Central memory CD4-positive, alpha-beta T cell (primary cell): ENCODE measurements around the gene PEF1.

ENCODE experiments used
- DNase-seq: peaks from one replicate; pipeline ENCODE4 v3.0.0; 2022

Gene PEF1

GRCh38 chr1:31652891-31653499 is 8.3 kb upstream of the PEF1 start:
- DNase-seq: no peak

- DNase-seq: no peak
Observed at GRCh38 chr1:31651766-31652165, 7.1 kb upstream of the PEF1 start.

DNA sequence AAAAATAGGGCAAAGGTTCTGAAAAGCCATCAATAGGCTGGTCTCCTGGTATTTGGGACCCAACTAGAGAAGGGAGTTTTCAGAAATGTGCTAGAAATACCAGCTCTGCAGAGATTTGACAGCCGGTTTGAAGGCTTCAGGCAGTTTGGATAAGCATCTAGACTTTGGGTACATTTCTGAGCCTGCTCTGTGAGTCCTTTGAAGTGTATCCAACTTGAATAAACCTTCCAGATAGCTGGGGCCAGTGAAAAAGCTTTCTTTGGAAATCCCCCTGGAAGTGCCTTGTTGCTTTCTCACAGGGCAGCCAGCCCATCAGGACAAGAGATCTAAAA is 6.4 kb upstream of the PEF1 start:
- DNase-seq: no peak

DNA sequence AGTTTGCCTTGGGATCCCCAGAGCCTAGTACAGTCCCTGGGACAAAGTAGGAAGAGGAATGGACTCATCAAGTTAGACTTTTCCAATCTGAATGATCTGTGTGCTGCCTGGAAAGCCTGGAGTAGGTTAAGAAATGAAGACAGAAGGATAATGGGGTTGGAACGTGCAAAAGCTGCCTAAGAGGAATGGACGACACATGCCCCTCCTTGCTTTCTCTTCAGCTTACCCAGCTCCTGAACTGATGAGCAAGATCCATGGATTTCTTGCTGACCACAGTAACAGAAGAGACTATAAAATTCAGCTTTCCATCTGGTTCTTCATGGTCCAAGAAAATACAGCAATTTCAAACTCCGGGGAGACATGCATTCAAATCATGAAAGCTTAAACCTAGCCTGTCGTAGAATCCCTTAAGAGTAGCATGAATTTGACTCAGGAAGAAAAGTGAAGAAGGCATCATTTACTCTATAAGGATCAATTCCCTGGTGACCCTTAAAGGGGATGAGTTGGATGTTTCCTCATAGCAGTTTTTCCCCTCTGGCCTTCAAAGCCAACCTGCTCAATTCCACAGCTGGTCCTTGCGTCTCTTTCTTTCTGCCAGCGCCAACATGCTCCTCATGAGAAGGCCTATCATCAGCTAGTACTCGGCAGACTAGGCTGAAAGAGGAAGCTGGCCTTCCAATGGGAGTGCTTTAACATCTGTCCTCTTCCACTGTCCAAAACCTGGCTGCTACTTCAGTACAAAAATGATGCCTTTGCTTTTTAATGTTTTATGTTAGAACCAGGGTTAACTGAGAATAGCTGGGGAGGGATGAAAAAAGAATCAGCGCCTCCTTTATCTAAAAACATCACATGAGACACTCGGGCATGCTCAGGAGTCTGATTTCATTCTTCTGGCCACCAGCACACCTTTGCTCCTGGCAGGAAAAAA is 5.7 kb upstream of the PEF1 start:
- no peak for DNase-seq

DNA sequence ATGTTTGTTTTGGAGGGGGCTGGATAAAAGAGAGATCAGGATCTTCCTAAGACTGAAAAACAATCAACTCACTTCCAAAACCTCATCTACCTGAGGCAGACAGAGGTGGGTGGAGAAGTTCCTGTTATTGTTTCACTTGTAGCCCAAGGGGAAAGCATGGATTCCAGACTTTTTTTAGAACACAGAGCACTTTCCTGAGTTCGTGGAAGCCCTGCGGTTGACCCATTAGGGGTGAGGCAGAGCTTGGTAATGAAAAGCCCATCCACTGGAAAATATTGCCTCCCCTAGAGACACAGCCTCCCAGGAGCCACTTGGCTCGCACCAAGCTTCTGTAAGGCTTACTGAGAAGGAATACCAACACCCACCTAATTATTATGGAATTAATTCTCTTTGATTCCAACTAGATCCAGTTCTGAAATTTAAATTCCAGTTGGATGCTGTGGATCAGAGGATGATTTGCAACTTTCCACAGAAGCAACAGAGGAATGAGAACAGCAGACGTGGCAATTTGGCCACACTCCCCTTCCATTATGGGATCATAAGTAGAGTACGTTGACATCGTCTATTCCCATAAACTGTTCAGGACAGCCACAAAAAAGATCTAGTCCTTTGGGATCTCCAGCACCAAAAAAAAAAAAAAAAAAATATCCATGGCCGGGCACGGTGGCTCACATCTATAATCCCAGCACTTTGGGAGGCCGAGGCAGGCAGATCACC is 4.1 kb upstream of the PEF1 start:
- no peak for DNase-seq

DNA sequence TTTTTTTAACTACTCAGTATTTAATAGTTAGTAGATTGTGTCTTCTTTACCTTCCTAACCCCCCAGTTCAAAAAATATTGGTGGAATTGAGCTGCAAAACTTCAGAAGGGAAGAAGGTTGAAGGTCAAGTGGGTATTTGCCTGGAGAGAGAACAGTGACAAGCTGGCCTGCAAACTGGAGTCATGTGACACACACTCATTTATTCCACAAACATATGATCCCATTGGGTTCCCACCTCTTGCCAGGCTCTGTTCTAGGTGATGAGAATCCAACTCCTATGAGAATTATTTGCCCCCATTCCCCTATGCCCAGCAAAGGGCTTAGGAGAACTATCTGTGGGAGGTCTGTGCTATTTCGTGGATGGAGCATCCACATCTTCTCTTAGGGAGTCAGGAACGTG is 3.5 kb upstream of the PEF1 start:
- no peak for DNase-seq

GRCh38 chr1:31647106-31647505 is 2.4 kb upstream of the PEF1 start:
- DNase-seq: no peak

DNA sequence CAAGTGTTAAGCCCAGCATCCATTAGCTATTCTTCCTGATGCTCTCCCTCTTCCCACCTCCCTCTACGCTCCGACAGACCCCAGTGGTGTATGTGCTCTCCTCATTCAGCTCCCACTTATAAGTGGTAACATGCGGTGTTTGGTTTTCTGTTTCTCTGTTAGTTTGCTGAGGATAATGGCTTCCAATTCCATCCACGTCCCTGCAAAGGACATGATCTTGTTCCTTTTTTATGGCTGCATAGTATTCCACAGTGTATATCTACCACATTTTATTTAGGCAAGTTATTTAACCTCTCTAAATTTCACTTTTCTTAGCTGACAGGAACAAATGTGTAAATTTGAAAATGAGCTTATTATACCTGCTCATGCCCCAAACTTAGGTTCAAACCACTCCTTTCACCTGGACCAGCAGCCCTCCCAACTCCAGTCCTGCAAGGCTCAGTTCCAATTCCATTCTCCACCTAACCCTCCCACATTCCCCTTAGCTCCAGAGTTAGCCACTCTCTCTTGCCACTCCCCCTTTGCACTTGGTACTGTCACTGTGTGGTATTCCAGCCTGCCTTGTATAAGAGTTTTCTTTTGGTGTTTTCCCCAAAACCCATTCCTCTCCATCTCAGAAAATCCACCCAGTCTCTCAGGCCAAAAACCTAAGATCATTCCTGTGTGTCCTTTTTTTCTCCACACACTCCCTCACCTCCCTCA is 1.7 kb upstream of the PEF1 start:
- DNase-seq: no peak

GRCh38 chr1:31645274-31645568 is 545 bp upstream of the PEF1 start:
- DNase-seq: no peak

GRCh38 chr1:31643976-31644559 is 608 bp downstream of the PEF1 start:
- DNase-seq: no peak

DNA sequence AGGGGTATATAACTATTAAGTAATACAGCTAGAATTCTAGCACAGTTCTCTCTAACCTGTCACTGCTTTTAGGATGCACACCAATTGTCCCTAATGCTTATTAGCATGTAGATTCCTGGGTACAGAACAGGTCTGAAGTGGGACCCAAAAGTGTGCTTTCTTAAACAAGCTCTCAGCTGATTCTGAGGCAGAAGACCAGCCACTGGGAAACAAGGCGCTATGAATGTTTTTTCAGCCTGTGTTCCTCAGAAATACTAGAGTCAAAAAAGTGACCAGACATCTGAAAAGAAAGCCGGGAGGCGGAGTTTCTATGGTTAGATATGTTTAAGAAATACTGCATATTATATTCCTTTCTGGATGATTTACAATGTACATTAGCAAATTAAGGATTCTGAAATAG is 1.8 kb downstream of the PEF1 start:
- DNase-seq: no peak

DNA sequence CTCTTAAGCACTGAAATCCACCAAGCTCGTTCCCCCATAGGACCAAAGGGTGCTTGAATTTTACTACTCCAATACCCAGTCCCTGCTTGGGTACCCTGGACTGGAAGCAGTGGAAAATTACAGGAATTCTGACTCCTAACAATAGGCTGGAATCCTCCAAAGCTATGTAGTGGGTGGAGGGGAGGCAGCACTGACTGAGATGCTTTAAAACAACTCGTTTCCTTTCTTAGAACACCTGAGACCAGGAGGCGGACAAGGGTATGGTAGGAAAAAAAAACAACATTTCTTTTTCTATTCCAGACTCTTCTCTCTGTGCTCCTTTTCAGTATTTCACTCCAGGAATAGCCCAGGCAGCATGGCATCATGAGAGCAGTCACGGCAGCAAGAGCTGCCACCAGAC is 2.3 kb downstream of the PEF1 start:
- no peak for DNase-seq

DNA sequence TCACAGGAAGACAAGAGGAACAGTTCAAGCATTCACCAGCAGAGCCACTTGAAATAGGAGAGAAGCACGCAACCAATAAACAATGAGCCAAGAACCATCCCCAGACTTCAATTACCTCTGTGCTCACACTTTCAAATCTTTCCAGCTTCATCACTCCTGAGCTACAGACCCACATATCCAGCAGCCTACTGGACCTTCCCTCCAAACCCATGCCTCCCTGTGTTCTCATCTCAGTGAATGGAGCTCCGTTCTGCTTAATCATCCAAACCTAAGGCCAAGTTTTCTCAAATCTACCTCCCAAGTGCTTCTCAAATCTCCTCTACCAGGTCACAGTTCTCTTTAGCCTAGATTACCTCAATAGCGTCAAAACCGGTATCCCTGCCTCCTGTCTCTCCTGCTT is 3.7 kb downstream of the PEF1 start:
- no peak for DNase-seq

- no peak for DNase-seq
Observed at GRCh38 chr1:31640179-31640578, 4.5 kb downstream of the PEF1 start.

DNA sequence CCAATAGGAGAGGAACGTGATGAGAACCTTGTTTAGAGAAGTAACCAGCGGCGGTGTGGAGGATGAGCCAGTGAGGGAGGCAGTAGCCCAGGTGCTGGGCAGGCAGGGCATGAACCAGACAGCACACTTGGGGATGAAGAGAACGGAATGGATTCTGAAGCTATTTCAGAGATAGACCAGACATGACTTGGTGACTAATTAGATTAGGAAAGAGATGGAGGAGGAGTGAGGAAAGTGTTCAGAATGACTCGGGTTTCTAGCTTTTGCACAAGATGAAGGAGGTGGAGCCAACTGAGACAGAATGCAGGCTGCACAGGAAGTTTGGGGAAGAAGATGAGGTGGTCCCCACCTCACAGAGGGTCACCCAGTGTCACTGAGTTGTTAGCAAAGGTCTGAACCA is 5.1 kb downstream of the PEF1 start:
- no peak for DNase-seq

- no peak for DNase-seq
Observed at GRCh38 chr1:31637915-31638673, 6.6 kb downstream of the PEF1 start.

DNA sequence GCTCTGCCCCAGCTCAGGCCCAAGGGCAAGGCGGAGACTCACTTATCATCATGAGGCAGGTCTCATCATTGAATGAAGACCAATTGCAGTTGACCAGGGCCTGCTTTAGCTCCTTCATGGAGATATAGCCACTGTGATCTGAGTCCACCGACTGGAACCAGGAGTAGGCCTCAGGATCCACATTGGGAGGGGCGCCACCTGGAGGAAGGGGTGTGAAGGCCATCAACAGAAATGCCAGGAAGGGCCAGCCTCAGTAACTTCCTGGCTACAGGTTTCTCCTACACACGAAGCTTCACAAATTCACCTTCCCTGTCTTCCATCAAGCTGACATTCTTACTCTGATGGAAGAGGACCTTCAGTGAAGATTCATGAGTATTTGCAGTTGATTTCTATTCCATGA is 11.6 kb downstream of the PEF1 start:
- DNase-seq: no peak

DNA sequence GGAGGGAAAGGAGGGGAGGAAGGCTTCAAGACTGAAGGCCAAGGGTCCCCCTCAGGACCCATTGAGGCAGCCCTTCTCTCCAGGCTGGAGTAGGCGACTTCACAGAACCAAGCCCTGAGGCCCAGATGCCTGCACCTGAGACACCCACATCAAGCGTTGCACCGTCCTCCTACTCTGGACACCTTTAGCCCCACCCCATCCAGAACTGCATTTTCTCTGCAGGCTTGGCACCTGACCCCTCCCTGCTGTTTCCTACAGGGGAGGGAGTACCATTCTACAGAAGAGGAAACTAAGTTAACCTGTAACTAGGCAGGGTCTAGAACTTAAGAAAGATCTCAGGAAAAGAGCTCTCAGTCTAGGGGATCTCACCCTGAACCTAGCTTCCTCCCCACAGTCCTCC is 12.0 kb downstream of the PEF1 start:
- DNase-seq: no peak

DNA sequence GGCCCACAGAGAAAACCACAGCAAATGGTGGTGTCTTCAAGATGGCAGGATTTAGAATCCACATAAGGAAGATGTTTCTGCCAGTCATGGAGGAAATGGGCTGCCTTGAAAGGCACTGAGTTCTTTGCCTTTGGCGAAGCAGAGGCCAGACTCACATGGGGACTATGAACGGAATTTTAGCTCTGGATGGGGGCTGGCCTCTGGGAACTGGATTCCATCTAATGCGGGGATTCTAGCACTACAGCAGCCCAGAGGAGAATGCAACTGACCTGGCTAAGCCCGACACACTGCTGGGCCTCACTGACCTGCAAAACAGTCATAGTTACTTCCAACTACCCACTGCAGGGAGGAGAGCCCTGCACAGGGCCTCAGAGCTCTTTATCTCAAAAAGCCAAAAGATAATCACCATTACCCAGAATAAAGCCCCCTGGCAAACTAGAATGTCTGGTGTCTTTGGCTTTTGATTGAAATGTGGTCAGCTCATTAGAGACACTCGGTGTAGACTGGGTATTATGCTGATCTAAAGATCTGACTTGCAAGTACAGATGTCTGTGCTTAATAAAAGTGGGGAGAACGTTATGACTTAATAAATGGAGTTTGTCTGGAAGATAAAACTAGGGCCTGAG is 15.6 kb downstream of the PEF1 start:
- DNase-seq: no peak

GRCh38 chr1:31627930-31628559 is 16.6 kb downstream of the PEF1 start:
- DNase-seq: no peak

- DNase-seq: no peak
Observed at GRCh38 chr1:31627301-31627929, 17.3 kb downstream of the PEF1 start.
